IMR-90 (cell line): ENCODE measurements around the gene PGM2. TPM values are rescaled to one million over a fixed set of nuclear protein-coding genes. Genes with fewer than 3 reads are reported as not detected.

Experiments used
- ATAC-seq: fragments of 200-7000 bp; cut with Tn5 transposase; 2 replicates; pipeline ENCODE4 v1.9.1; 2020; ENCODE audit warnings: low read depth, mild to moderate bottlenecking, moderate library complexity
- BruUV-seq: library from RNA; stranded (reverse); fragments of 400-500 nt; replicated peaks from 2 replicates; lab custom pipeline; 2021; lab: Mats Ljungman, UMichigan
- CTCF ChIA-PET: fragments of 300-600 bp; formaldehyde crosslinking; extraction: SDS; loops from one replicate; lab custom pipeline; 2021; ENCODE audit warnings: antibody characterized with exemption; lab: Yijun Ruan, JAX
- POLR2A ChIA-PET: fragments of 300-600 bp; sonication (Branson Sonifier 250); formaldehyde crosslinking; loops from one replicate; lab custom pipeline; 2022; ENCODE audit warnings: antibody characterized with exemption; ENCODE audit not compliant: unreplicated experiment; lab: Charles Lee
- DNase-seq: peaks from one replicate; pipeline ENCODE4 v3.0.0; 2013
- H2AFZ ChIP-seq: replicated peaks from 2 replicates; pipeline ENCODE3; 2013; ENCODE audit warnings: low read length, mild to moderate bottlenecking; ENCODE audit not compliant: poor library complexity
- H2AK5ac ChIP-seq: 2 replicates; pipeline ENCODE4 v1.6.1; 2013; ENCODE audit warnings: low read depth, low read length, inconsistent platforms
- H2AK9ac ChIP-seq: replicated peaks from 2 replicates; pipeline ENCODE3; 2013; ENCODE audit warnings: mild to moderate bottlenecking, low read depth, low read length, moderate library complexity; ENCODE audit not compliant: poor library complexity
- H2BK120ac ChIP-seq: 2 replicates; pipeline ENCODE4 v1.6.1; 2013; ENCODE audit warnings: low read depth, low read length, inconsistent platforms
- H2BK15ac ChIP-seq: 3 replicates; pipeline ENCODE4 v1.6.1; 2013; ENCODE audit warnings: low read depth, low read length, inconsistent platforms
- H2BK20ac ChIP-seq: 2 replicates; pipeline ENCODE4 v1.6.1; 2013; ENCODE audit warnings: low read depth, mild to moderate bottlenecking, inconsistent platforms, low read length, moderate library complexity
- H2BK5ac ChIP-seq: 2 replicates; pipeline ENCODE4 v1.6.1; 2013; ENCODE audit warnings: mild to moderate bottlenecking, low read depth, low read length, inconsistent platforms; ENCODE audit not compliant: poor library complexity, severe bottlenecking
- H3K14ac ChIP-seq: replicated peaks from 2 replicates; pipeline ENCODE4 v1.6.1; 2013; ENCODE audit warnings: low read depth, low read length, inconsistent platforms
- H3K18ac ChIP-seq: 2 replicates; pipeline ENCODE4 v1.6.1; 2013; ENCODE audit warnings: low read depth, low read length, control low read depth
- H3K23ac ChIP-seq: 2 replicates; pipeline ENCODE4 v1.6.1; 2013; ENCODE audit warnings: low read depth, low read length, inconsistent platforms
- H3K27ac ChIP-seq: 2 replicates; pipeline ENCODE4 v1.5.1; 2013; ENCODE audit warnings: mild to moderate bottlenecking, control low read depth, low read length; ENCODE audit not compliant: insufficient read depth
- H3K27me3 ChIP-seq: 2 replicates; pipeline ENCODE4 v1.6.1; 2013; ENCODE audit warnings: low read length; ENCODE audit not compliant: control insufficient read depth, insufficient read depth
- H3K36me3 ChIP-seq: 2 replicates; pipeline ENCODE4 v1.6.1; 2013; ENCODE audit warnings: low read length, mixed read lengths; ENCODE audit not compliant: control insufficient read depth, insufficient read depth
- H3K4ac ChIP-seq: 2 replicates; pipeline ENCODE4 v1.6.1; 2013; ENCODE audit warnings: low read depth, low read length, inconsistent platforms
- H3K4me1 ChIP-seq: 2 replicates; pipeline ENCODE4 v1.6.1; 2013; ENCODE audit warnings: low read length, mixed read lengths; ENCODE audit not compliant: control insufficient read depth, insufficient read depth
- H3K4me2 ChIP-seq: 2 replicates; pipeline ENCODE4 v1.6.1; 2013; ENCODE audit warnings: low read depth, mild to moderate bottlenecking, control low read depth, low read length, moderate library complexity
- H3K4me3 ChIP-seq: 2 replicates; pipeline ENCODE4 v1.5.1; 2013; ENCODE audit warnings: low read depth, mild to moderate bottlenecking, control low read depth, low read length, moderate library complexity; ENCODE audit not compliant: insufficient read depth
- H3K56ac ChIP-seq: 2 replicates; pipeline ENCODE4 v1.6.1; 2013; ENCODE audit warnings: low read length, inconsistent platforms; ENCODE audit not compliant: insufficient read depth; ENCODE audit errors: extremely low read depth
- H3K79me1 ChIP-seq, 2 experiments: 2 replicates each; pipeline ENCODE4 v1.6.1; 2013; ENCODE audit warnings: low read length in 2 of 2, inconsistent platforms in 1 of 2, low read depth in 1 of 2
- H3K9ac ChIP-seq: 2 replicates; pipeline ENCODE4 v1.6.1; 2013; ENCODE audit warnings: low read depth, low read length, control low read depth
- H3K9me1 ChIP-seq: 2 replicates; pipeline ENCODE4 v1.6.1; 2013; ENCODE audit warnings: low read length, inconsistent platforms; ENCODE audit not compliant: insufficient read depth
- H3K9me3 ChIP-seq: 2 replicates; pipeline ENCODE4 v1.6.1; 2013; ENCODE audit warnings: low read length; ENCODE audit not compliant: control insufficient read depth, insufficient read depth
- H4K20me1 ChIP-seq: 2 replicates; pipeline ENCODE4 v1.6.1; 2013; ENCODE audit warnings: low read length, inconsistent platforms; ENCODE audit not compliant: insufficient read depth
- H4K5ac ChIP-seq: 2 replicates; pipeline ENCODE4 v1.6.1; 2013; ENCODE audit warnings: mild to moderate bottlenecking, low read depth, low read length, control low read depth
- H4K8ac ChIP-seq, 2 experiments: 2 replicates each; pipeline ENCODE4 v1.6.1; 2013; ENCODE audit warnings: low read depth in 2 of 2, low read length in 2 of 2, control low read depth in 1 of 2, inconsistent platforms in 1 of 2
- H4K91ac ChIP-seq: 2 replicates; pipeline ENCODE4 v1.6.1; 2013; ENCODE audit warnings: low read depth, low read length, inconsistent platforms; ENCODE audit not compliant: insufficient read depth
- BHLHE40 ChIP-seq: fragments of 150-350 bp; IDR thresholded peaks from 2 replicates; pipeline ENCODE4 v1.6.1; 2016; ENCODE audit warnings: mild to moderate bottlenecking, low read depth, low read length
- CEBPB ChIP-seq: IDR thresholded peaks from 2 replicates; pipeline ENCODE4 v1.6.1; 2012; ENCODE audit warnings: low read depth, low read length, improper control_type of control experiment
- CHD1 ChIP-seq: IDR thresholded peaks from 2 replicates; pipeline ENCODE4 v1.6.1; 2012; ENCODE audit warnings: low read depth, low read length, improper control_type of control experiment
- CTCF ChIP-seq: conservative IDR thresholded peaks from 2 replicates; pipeline ENCODE4 v1.5.1; 2012; ENCODE audit warnings: mild to moderate bottlenecking, low read depth, low read length, improper control_type of control experiment
- FOS ChIP-seq: fragments of 150-350 bp; IDR thresholded peaks from 2 replicates; pipeline ENCODE4 v1.6.1; 2016; ENCODE audit warnings: low read depth, low read length
- MAFK ChIP-seq: IDR thresholded peaks from 2 replicates; pipeline ENCODE4 v1.6.1; 2012; ENCODE audit warnings: low read depth, low read length, improper control_type of control experiment
- MAZ ChIP-seq: IDR thresholded peaks from 2 replicates; pipeline ENCODE4 v1.6.1; 2012; ENCODE audit warnings: low read depth, mild to moderate bottlenecking, low read length, improper control_type of control experiment, moderate library complexity, borderline replicate concordance
- MXI1 ChIP-seq: IDR thresholded peaks from 2 replicates; pipeline ENCODE4 v1.6.1; 2012; ENCODE audit warnings: low read depth, mild to moderate bottlenecking, low read length, moderate library complexity, borderline replicate concordance
- NFE2L2 ChIP-seq: fragments of 150-350 bp; IDR thresholded peaks from 2 replicates; pipeline ENCODE4 v1.6.1; 2016; ENCODE audit warnings: low read depth, mild to moderate bottlenecking, low read length
- POLR2A ChIP-seq: IDR thresholded peaks from 2 replicates; pipeline ENCODE4 v1.6.1; 2012; ENCODE audit warnings: mild to moderate bottlenecking, low read depth, low read length
- RAD21 ChIP-seq: IDR thresholded peaks from 2 replicates; pipeline ENCODE4 v1.6.1; 2012; ENCODE audit warnings: low read length, improper control_type of control experiment
- RCOR1 ChIP-seq: IDR thresholded peaks from 2 replicates; pipeline ENCODE4 v1.6.1; 2012; ENCODE audit warnings: mild to moderate bottlenecking, low read length, improper control_type of control experiment; ENCODE audit not compliant: insufficient replicate concordance
- RFX5 ChIP-seq: IDR thresholded peaks from 2 replicates; pipeline ENCODE4 v1.8.0; 2012; ENCODE audit warnings: low read depth, mild to moderate bottlenecking, low read length, moderate library complexity
- SMC3 ChIP-seq: fragments of 150-350 bp; IDR thresholded peaks from 2 replicates; pipeline ENCODE4 v1.6.1; 2016; ENCODE audit warnings: low read depth, mild to moderate bottlenecking, antibody characterized with exemption, low read length, moderate library complexity
- WGBS, 2 experiments: methylation state at CpG; one replicate each; pipeline versions ENCODE4 v1.1.5 to v1.1.7; 2013; ENCODE audit warnings: missing lambda C conversion rate in 2 of 2; ENCODE audit not compliant: insufficient read length in 1 of 2; ENCODE audit errors: extremely low coverage in 2 of 2; 5-methylcytosine and 5-hydroxymethylcytosine counted together
- dilution Hi-C: fragments of 300-500 bp; cut with HindIII; formaldehyde crosslinking; loops from one replicate; pipeline ENCODE4 v1.14.3; 2018; ENCODE audit warnings: low sequenced_read_pairs; ENCODE audit not compliant: unreplicated experiment
- in situ Hi-C: fragments of 300-500 bp; cut with MboI; formaldehyde crosslinking; loops from 3 replicates; pipeline ENCODE4 v1.14.3; 2019; ENCODE audit warnings: low sequenced_read_pairs, inconsistent platforms, mixed read lengths
- intact Hi-C: fragments of 100-400 bp; cut with micrococcal nuclease; formaldehyde crosslinking; loops from 2 replicates; pipeline ENCODE4 v1.10.0; 2022
- polyA plus RNA-seq, 3 experiments: library from polyadenylated mRNA; depleted of rRNA; stranded (reverse); fragments of >200 nt; gene quantifications; 2 replicates each; pipeline ENCODE4 v1.2.3, GENCODE V29; 2012; ENCODE audit warnings: low replicate concordance in 1 of 3
- total RNA-seq: library from RNA; depleted of rRNA; stranded (reverse); fragments of >200 nt; gene quantifications from 2 replicates; pipeline ENCODE4 v1.2.3, GENCODE V29; 2012
- TF ChIP-seq, protein P1 (sequence below): fragments of 150-350 bp; IDR thresholded peaks from 2 replicates; pipeline ENCODE4 v1.6.1; 2017; ENCODE audit warnings: mild to moderate bottlenecking, antibody characterized with exemption, low read length, low read depth
- TF ChIP-seq, protein P2 (sequence below): fragments of 150-350 bp; IDR thresholded peaks from 2 replicates; pipeline ENCODE4 v1.6.1; 2016; ENCODE audit warnings: low read depth, mild to moderate bottlenecking, low read length, moderate library complexity, borderline replicate concordance

PGM2 gene
- total and polyA plus RNA-seq, 2 of the 4 experiments (the other 2 are of a cell fraction), result 18.7 to 26.2 TPM

DNA sequence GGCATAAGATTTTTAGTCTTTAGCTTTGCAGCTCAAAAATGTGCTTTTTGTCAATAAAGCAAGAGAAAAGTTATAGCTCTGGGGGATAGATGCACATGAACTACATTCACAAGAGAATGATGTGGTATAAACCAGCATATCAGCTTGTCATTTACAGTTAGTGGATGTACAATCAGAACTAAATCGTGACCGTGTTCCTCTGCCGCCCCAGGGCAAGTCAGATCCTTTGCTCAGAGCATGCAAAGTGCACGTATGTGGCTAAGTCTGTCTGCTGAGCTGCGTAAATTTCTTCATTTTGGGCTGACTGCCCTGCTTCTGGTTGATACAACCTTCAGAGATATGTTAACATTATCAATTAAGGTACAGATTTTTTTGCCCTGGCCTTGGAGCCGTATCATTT is 9.3 kb downstream of the PGM2 start:
- no peak overlapping the region for H3K18ac ChIP-seq
- H3K9me3 ChIP-seq, result no peaks in the 10 kb centered on the region
- no peak overlapping the region for H3K56ac ChIP-seq
- no peak overlapping the region for H3K4ac ChIP-seq
- CTCF ChIA-PET, result no interaction called here
- no peak overlapping the region for H2BK15ac ChIP-seq
- ATAC-seq, result no peak
- no peak for DNase-seq
- H3K9ac ChIP-seq, result no peak overlapping the region
- H3K4me3 ChIP-seq, result no peak overlapping the region
- intact Hi-C loops, result no loop called here
- no peak overlapping the region for H2BK20ac ChIP-seq
- H3K27ac ChIP-seq, result no peak overlapping the region
- POLR2A ChIA-PET, result no interaction called here
- no peak overlapping the region for H3K14ac ChIP-seq
- WGBS, 2 experiments, result 93% methylated on average over 3 of the region's 6 CpGs; no CpG with 5 or more reads in 1 of the 2 experiments
- H3K23ac ChIP-seq, result no peak overlapping the region
- no peaks in the 10 kb centered on the region for H4K20me1 ChIP-seq
- no peak overlapping the region for H2AK9ac ChIP-seq
- no peak overlapping the region for H3K4me2 ChIP-seq
- dilution Hi-C loops, result no loop called here
- no peaks in the 10 kb centered on the region for H3K27me3 ChIP-seq
- peaks cover 17% of the 10 kb centered on the region for H3K36me3 ChIP-seq
- no peak overlapping the region for H4K8ac ChIP-seq
- no peak overlapping the region for H2BK120ac ChIP-seq
- TF ChIP-seq RCOR1 (no peak), BHLHE40 (no peak), CHD1 (no peak), MAZ (no peak), FOS (no peak), CTCF (no peak), CEBPB (no peak), MAFK (no peak), SMC3 (no peak), POLR2A (no peak), MXI1 (no peak), NFE2L2 (no peak), RFX5 (no peak), RAD21 (no peak)
- TF ChIP-seq, protein P1, sequence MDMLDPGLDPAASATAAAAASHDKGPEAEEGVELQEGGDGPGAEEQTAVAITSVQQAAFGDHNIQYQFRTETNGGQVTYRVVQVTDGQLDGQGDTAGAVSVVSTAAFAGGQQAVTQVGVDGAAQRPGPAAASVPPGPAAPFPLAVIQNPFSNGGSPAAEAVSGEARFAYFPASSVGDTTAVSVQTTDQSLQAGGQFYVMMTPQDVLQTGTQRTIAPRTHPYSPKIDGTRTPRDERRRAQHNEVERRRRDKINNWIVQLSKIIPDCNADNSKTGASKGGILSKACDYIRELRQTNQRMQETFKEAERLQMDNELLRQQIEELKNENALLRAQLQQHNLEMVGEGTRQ, result no peak
- TF ChIP-seq, protein P2, sequence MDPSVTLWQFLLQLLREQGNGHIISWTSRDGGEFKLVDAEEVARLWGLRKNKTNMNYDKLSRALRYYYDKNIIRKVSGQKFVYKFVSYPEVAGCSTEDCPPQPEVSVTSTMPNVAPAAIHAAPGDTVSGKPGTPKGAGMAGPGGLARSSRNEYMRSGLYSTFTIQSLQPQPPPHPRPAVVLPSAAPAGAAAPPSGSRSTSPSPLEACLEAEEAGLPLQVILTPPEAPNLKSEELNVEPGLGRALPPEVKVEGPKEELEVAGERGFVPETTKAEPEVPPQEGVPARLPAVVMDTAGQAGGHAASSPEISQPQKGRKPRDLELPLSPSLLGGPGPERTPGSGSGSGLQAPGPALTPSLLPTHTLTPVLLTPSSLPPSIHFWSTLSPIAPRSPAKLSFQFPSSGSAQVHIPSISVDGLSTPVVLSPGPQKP, result no peak
- H4K91ac ChIP-seq, result no peak overlapping the region
- H3K79me1 ChIP-seq, result peaks cover 2 to 4% of the 10 kb centered on the region in 2 experiments; a peak in 2 of 4 replicates
- BruUV-seq, result no TSS peak
- H3K9me1 ChIP-seq, result 0 out of 2 replicates have a peak, but pooled peaks cover 4% of the 10 kb centered on the region
- H3K4me1 ChIP-seq, result peaks cover 3% of the 10 kb centered on the region; the same call in 1 of the 2 replicates
- no peak overlapping the region for H2AK5ac ChIP-seq
- in situ Hi-C loops, result no loop called here
- H2AFZ ChIP-seq, result no peak overlapping the region
- H4K5ac ChIP-seq, result no peak overlapping the region
- H2BK5ac ChIP-seq, result no peak overlapping the region
